Measurements from ENCODE around the gene NCMAP. TPM values are rescaled to one million over a fixed set of nuclear protein-coding genes. Genes with fewer than 3 reads are reported as not detected.
A peak's percentile ranks its signal among the peaks of the same experiment; 100 is the strongest.
"Not testable (repeated sequence)": the region's sequence is repeated elsewhere in the genome, so short reads cannot be mapped to it uniquely, and the experiment has no call there.

NCMAP gene
- not detected for total RNA-seq
- long read RNA-seq = 0 reads

- peak; percentile 89 for DNase-seq (ENCODE audit: low spot score)
These were observed at the start of gene NCMAP for GRCh38 chr1:24555591-24556413. Gene NCMAP (plus strand): TSS chr1:24556087. CDS start chr1:24595431, 39,344 bp downstream.

DNA sequence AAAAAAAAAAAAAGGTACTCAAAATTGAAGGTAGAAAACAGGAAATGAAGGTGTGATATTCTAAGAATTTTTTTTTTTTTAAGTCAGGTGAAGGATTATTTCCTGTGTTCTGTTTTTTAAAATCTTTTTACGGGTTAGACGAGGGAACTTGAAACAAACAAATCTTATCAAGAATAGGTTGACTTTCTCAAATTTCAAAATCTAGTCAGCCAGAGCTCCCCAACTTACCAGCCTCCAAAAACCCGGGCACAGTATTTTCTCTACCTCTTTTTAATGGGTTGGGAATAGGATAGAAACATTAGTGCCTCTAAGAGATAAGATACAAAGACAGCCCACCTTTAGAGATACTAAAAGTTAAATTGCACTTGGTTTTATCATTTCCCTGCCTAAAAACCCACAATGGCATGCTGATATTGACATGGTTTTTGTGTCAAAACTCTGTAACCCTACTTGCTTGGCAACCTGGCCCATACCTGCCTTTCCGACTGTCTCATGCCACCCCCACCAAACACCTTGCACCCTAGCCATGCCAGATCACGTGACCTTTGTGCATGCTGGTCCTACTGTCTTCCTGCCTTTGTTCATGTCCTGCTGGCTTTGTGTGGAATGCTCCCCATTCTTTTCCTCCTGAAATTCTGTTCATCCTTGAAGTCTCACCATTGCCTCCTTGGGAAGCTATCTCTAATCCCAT lies 49.1 kb upstream of the NCMAP start:
- DNase-seq (ENCODE audit: low spot score) = no peak

DNA sequence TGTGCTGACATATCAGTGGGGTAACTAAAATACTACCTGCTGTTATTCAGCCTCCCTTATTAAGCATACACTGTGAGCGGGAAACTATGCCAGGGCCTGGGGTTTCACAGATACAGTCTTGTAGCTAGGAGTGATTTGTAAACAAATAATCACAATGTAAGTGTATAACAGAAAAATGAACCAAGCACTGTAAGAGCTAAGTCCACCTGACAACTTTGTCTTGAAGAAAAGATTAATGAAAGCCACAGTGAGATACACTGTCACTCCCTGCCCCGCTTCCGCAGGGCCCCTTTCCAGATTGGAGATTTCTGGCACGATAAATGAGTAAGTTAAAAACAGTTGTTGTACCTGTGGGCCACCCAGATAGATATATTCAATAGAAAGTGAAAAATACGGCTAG lies 48.5 kb upstream of the NCMAP start:
- no peak for DNase-seq (ENCODE audit: low spot score)

DNA sequence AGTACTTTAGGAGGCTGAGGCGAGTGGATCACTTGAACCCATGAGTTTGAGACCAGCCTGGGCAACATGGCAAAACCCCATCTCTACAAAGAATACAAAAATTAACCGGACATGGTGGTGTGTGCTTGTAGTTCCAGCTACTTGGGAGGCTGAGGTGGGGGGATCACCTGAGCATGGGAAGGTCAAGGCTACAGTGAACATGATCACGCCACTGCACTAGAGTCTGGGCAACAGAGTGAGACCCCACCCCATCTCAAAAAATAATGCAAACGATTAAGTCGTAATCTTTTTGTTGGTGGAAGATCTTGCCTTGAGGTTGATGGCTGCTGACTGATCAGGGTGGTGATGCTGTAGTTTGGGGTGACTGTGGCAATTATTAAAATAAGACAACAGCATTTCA lies 47.0 kb upstream of the NCMAP start:
- DNase-seq (ENCODE audit: low spot score) = no peak

DNA sequence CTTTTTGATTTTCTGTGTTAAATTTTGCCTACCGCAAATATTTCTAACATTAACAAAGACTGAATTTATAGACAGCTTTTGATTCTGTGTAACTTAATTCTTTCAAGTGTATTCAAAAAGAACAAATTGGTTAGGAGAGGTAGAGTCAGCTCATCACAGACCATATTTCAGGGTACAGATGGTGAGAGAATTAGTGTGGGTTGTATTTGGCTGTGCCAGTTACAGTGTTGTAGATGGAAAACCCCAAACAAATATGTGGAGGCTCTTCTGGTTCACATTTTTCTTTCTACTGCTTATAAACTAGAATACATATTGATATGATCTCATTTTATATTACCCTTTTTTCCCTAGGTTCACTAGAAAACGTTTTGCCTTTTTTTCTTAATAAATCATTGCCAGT lies 42.2 kb upstream of the NCMAP start:
- DNase-seq (ENCODE audit: low spot score) = no peak

- no peak for DNase-seq (ENCODE audit: low spot score)
These were observed 40.9 kb upstream of the NCMAP start for GRCh38 chr1:24514946-24515345.

DNA sequence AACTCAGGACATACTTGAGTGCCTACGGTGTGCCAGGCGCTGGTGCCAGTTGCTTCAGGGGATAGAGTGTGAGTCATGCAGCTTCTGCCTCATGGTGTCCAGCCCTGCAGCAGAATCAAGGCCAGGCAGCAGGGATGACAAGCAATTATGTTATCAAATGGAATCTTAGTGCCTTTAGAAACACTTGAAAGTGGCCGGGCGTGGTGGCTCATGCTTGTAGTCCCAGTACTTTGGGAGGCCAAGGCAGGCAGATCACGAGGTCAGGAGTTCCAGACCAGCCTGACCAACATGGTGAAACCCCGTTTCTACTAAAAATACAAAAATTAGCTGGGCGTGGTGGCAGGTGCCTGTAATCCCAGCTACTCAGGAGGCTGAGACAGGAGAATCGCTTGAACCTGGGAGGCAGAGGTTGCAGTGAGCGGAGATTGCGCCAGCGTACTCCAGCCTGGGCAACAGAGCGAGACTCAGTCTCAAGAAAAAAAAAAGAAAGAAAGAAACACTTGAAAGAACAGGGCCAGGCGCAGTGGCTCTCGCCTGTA lies 40.1 kb upstream of the NCMAP start:
- DNase-seq (ENCODE audit: low spot score) = not testable (repeated sequence)

DNA sequence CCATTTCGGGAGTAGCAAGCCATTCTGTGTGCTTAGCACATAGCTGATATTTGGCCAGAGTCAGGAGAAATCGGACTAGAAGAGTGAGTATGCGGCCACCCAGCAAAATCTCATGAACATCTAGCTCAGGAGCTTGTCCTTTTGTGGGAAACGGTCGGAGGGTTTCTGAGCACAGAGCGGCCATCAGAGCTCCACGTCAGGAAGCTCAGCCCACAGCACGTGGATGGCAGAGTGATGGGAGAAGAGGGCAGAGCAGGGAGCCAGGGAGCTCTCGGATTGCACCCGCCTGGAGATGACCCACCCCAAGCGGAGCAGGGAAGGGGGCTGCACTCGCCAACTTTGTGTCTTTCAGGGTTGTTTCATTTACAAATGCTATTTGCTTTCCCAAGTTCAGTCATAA lies 39.4 kb upstream of the NCMAP start:
- no peak for DNase-seq (ENCODE audit: low spot score)

DNA sequence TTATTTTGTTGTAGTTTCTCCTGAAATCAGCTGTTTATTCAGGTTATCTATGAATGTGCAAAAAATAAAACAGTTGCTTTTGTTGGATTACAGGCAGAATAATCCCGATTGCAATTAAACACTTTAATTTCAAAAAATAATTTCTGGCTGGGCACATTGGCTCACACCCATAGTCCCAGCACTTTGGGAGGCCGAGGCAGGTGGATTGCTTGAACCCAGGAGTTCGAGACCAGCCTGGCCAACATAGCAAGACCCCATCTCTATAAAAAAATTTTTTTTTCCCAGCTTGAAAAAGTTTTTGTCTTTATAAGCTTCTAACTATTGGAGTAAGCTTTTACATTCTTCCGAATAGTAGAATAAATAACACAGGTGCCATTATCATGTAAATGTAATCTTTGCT lies 38.0 kb upstream of the NCMAP start:
- DNase-seq (ENCODE audit: low spot score) = no peak

DNA sequence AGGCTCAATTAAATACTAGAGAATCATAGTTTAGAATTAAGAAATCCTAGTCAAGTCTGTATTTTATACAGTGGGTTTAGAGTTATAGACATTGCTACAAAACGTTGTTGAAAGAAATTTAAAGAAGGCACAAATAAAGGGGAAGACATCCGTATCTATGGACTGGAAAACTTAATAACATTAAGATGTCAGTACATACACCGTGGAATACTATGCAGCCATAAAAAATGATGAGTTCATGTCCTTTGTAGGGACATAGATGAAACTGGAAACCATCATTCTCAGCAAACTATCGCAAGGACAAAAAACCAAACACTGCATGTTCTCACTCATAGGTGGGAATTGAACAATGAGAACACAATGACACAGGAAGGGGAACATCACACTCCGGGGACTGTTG lies 35.6 kb upstream of the NCMAP start:
- DNase-seq (ENCODE audit: low spot score) = not testable (repeated sequence)

GRCh38 chr1:24525606-24526005 lies 30.3 kb upstream of the NCMAP start:
- DNase-seq (ENCODE audit: low spot score) = no peak

- no peak for DNase-seq (ENCODE audit: low spot score)
These were observed 29.8 kb upstream of the NCMAP start for GRCh38 chr1:24526045-24526444.

DNA sequence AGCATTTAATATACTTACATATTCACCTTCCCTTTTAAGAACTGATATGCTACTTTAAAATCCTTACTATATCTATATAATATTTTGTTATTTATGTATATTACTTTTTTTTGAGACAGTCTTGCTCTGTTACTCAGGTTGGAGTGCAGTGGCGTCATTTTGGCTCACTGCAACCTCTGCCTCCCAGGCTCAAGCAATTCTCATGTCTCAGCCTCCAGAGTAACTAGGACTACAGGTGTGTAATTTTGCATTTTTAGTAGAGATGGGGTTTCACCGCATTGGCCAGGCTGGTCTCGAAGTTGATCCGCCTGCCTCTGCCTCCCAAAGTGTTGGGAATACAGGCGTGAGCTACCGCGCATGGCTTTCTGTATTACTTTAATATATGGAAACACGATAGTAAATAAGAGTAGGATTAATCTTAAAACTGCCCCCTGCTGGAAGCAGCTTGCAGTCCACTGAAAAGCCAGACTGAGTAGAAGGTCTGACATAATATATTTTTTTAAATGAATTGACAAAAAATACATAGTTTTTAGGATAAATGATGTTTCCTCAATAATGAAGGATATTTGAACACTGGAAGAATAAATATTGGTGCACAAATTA lies 28.8 kb upstream of the NCMAP start:
- no peak for DNase-seq (ENCODE audit: low spot score)

- no peak for DNase-seq (ENCODE audit: low spot score)
These were observed 27.1 kb upstream of the NCMAP start for GRCh38 chr1:24528744-24529143.

- DNase-seq (ENCODE audit: low spot score) = not testable (repeated sequence)
These were observed 26.6 kb upstream of the NCMAP start for GRCh38 chr1:24529292-24529691.

GRCh38 chr1:24535021-24535424 lies 20.9 kb upstream of the NCMAP start:
- DNase-seq (ENCODE audit: low spot score) = no peak

- DNase-seq (ENCODE audit: low spot score) = no peak
These were observed 20.1 kb upstream of the NCMAP start for GRCh38 chr1:24535778-24536177.

GRCh38 chr1:24536391-24536840 lies 19.5 kb upstream of the NCMAP start:
- no peak for DNase-seq (ENCODE audit: low spot score)

DNA sequence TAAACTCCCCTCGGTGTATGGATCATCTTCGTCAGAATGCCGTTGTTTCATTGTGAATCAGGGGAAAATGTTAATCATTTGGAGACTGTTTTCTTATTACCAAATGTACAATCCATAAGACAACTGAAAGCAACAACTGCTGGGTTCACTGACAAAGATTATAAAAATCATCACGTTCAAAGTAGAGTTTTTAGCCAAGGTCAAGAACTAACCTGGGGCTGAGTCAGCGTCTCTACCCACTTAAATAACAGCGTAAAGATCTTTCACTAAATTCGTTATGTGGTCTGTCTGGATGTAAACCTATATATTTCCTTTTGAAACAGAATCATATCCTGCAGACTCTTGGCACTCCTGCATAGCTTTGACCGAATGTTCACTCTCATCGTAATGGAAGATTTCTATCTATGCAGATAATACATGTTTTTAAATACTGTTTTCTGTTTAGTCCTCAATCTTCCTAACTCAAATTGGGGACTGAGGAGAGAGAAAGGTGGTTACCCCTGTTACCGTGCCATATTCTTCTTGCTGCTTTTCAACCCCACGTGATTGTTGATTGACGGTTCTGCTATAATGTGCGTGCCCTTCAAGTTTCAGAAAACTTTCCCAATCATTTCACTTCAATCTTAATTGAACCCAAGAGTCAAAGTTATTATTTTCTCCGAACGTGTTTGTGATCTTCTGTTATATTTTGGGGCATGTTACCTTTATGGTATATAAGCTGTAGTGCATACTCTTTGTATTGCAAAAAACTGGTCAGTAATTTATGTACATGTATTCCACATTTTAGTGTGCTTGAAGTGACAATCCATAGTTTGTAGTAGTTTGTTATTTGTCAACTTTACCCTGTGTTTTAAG lies 15.6 kb upstream of the NCMAP start:
- DNase-seq (ENCODE audit: low spot score) = no peak

DNA sequence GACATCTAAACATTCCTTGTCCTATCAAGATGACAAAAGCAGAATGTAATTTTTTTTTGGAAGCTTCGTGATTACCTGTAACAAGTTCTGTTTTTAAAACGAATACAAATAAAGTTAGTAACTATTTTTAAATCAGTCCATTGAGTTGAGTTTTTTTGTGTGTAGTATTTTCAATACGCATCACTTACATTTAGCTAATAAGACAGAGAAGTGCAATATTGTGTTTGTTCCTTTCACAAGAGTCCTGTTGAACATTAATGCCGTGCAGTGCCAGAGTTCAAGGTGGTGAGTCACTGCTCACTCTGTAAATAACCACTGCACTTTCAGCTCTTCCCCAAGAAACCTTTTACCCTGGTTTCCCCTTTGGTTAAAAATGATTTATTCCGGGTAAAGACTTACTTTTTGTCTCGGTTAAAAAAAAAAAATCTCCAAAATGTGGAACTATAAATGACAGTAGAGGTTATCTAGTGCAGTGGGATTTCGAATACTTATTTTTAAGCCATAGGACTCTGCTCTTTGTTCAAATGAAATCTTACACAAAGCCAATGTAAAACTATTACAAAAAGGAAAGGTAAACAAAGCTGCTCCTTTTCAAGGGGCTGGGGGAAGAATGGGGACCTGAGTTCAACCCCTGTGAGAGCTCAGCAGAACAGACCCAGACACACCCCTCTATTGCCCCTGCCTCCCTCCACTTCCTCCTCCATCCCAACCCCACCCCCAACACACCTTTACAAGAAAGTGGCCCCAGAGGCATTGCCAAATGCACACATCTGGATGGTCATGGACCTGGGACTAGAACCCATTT lies 14.8 kb upstream of the NCMAP start:
- no peak for DNase-seq (ENCODE audit: low spot score)
